Measurements from ENCODE around the gene ASIC5.

DNA sequence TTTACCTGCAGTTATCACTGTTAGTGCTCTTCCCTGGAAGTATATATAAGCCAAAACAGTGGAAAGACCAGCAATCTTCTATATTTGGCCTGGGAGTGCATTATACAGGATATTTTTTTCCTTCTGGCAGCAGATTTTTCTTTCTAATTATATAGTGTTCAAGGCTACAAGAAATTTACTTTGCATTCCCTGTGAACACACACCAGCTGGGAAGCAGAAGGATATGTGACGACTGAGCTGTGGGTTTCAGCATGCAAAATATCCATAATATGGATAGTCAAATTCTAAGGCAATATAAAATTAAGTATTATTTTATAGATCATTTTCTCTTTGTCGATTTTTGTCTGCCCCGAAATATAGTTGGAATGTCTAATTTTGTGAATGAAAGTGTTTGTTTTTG, 76.1 kb downstream of the ASIC5 start:
- TF ChIP-seq, protein P1, sequence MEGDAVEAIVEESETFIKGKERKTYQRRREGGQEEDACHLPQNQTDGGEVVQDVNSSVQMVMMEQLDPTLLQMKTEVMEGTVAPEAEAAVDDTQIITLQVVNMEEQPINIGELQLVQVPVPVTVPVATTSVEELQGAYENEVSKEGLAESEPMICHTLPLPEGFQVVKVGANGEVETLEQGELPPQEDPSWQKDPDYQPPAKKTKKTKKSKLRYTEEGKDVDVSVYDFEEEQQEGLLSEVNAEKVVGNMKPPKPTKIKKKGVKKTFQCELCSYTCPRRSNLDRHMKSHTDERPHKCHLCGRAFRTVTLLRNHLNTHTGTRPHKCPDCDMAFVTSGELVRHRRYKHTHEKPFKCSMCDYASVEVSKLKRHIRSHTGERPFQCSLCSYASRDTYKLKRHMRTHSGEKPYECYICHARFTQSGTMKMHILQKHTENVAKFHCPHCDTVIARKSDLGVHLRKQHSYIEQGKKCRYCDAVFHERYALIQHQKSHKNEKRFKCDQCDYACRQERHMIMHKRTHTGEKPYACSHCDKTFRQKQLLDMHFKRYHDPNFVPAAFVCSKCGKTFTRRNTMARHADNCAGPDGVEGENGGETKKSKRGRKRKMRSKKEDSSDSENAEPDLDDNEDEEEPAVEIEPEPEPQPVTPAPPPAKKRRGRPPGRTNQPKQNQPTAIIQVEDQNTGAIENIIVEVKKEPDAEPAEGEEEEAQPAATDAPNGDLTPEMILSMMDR (IDR thresholded peaks at IDR 0.05): no peak
- no peak for TF ChIP-seq POLR2AphosphoS5 (IDR thresholded peaks at IDR 0.05; ENCODE audit: low read depth, low read length)
- TF ChIP-seq, protein P2, sequence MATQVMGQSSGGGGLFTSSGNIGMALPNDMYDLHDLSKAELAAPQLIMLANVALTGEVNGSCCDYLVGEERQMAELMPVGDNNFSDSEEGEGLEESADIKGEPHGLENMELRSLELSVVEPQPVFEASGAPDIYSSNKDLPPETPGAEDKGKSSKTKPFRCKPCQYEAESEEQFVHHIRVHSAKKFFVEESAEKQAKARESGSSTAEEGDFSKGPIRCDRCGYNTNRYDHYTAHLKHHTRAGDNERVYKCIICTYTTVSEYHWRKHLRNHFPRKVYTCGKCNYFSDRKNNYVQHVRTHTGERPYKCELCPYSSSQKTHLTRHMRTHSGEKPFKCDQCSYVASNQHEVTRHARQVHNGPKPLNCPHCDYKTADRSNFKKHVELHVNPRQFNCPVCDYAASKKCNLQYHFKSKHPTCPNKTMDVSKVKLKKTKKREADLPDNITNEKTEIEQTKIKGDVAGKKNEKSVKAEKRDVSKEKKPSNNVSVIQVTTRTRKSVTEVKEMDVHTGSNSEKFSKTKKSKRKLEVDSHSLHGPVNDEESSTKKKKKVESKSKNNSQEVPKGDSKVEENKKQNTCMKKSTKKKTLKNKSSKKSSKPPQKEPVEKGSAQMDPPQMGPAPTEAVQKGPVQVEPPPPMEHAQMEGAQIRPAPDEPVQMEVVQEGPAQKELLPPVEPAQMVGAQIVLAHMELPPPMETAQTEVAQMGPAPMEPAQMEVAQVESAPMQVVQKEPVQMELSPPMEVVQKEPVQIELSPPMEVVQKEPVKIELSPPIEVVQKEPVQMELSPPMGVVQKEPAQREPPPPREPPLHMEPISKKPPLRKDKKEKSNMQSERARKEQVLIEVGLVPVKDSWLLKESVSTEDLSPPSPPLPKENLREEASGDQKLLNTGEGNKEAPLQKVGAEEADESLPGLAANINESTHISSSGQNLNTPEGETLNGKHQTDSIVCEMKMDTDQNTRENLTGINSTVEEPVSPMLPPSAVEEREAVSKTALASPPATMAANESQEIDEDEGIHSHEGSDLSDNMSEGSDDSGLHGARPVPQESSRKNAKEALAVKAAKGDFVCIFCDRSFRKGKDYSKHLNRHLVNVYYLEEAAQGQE (IDR thresholded peaks at IDR 0.05; ENCODE audit: insufficient read depth in 1 of 2, low read depth in 2 of 2, low read length in 1 of 2): no peak
- TF ChIP-seq SIN3A (IDR thresholded peaks at IDR 0.05; ENCODE audit: borderline replicate concordance, insufficient read depth, low read depth, low read length): no peak
